Gastroesophageal sphincter (tissue), 4 donors: ENCODE results near the gene GPR84. TPM values are rescaled to one million over a fixed set of nuclear protein-coding genes. Genes with fewer than 3 reads are reported as not detected.

Source experiments
- ATAC-seq: fragments of 150-250 bp; one replicate; pipeline ENCODE4 v1.9.1; 2016; ENCODE audit warnings: mild to moderate bottlenecking, moderate library complexity
- H3K27ac ChIP-seq, 4 donors: fragments of 200-600 bp; sonication (generic) in 3 of 4; 1 replicate in 3 of 4; 2 replicates in 1 of 4; pipeline ENCODE4 v1.5.1; 2016 to 2019
- H3K27me3 ChIP-seq: fragments of 200-600 bp; sonication (generic); one replicate; pipeline ENCODE4 v1.5.1; 2019
- H3K36me3 ChIP-seq, 2 donors: fragments of 200-600 bp; sonication (generic); one replicate each; pipeline ENCODE4 v1.5.1; 2019; ENCODE audit warnings: control low read depth in 1 of 2
- H3K4me1 ChIP-seq, 3 donors: fragments of 200-600 bp; sonication (generic); 1 replicate in 2 of 3; 2 replicates in 1 of 3; pipeline ENCODE4 v1.5.1; 2016 to 2019; ENCODE audit warnings: control low read depth in 2 of 3
- H3K4me3 ChIP-seq, 2 donors: fragments of 200-600 bp; sonication (generic); one replicate each; pipeline ENCODE4 v1.5.1; 2019; ENCODE audit warnings: mild to moderate bottlenecking in 1 of 2, moderate library complexity in 1 of 2
- H3K9me3 ChIP-seq, 3 donors: fragments of 200-600 bp; sonication (generic); one replicate each; pipeline ENCODE4 v1.5.1; 2017 to 2019; ENCODE audit warnings: control low read depth in 2 of 3
- CTCF ChIP-seq, 4 experiments: fragments of 200-600 bp in 2 of 4; fragments of 450-650 bp in 2 of 4; sonication (generic) in 1 of 4; IDR thresholded peaks; one replicate each; pipeline ENCODE4 v1.5.1; 2017 to 2019; ENCODE audit warnings: antibody characterized with exemption in 4 of 4, mild to moderate bottlenecking in 2 of 4, moderate library complexity in 2 of 4
- EP300 ChIP-seq: sonication (generic); formaldehyde crosslinking; IDR thresholded peaks from one replicate; pipeline ENCODE4 v1.6.1; 2017; ENCODE audit warnings: antibody characterized with exemption, mild to moderate bottlenecking
- POLR2A ChIP-seq, 2 donors: fragments of 450-650 bp; IDR thresholded peaks; one replicate each; pipeline ENCODE4 v1.6.1; 2017; ENCODE audit warnings: antibody characterized with exemption in 2 of 2, mild to moderate bottlenecking in 2 of 2, moderate library complexity in 1 of 2
- POLR2AphosphoS5 ChIP-seq: sonication (generic); formaldehyde crosslinking; IDR thresholded peaks from one replicate; pipeline ENCODE4 v1.6.1; 2017; ENCODE audit warnings: antibody characterized with exemption
- WGBS, 2 donors: methylation state at CpG; one replicate each; pipeline ENCODE4 v1.1.5; 2018; ENCODE audit warnings: low coverage in 1 of 2; 5-methylcytosine and 5-hydroxymethylcytosine counted together
- total RNA-seq, 4 donors: library from RNA; depleted of rRNA; stranded (reverse); fragments of >200 nt; gene quantifications; one replicate each; pipeline ENCODE4 v1.1.0, GENCODE V29; 2016

The GPR84 gene
- total RNA-seq, 4 donors from 2014 or later, result 0.54 TPM; not detected in 3

GRCh38 chr12:54352891-54353874 is 11.1 kb downstream of the GPR84 start:
- whole genome bisulfite sequencing, 2 donors, result 14% methylated on average over 1 of the region's 1 CpG; no CpG with 5 or more reads in 1 of the 2 donors
- Histone ChIP-seq H3K4me1 (peaks cover 4 to 68% (median 20%) of the 10 kb centered on the region in 3 donors), H3K27ac (peak overlapping the region; percentile 40 to 83 (median 80)), H3K4me3 (no peak overlapping the region), H3K36me3 (peaks cover 4 to 33% of the 10 kb centered on the region in 2 donors), H3K9me3 (no peaks in the 10 kb centered on the region), H3K27me3 (no peaks in the 10 kb centered on the region)
- TF ChIP-seq EP300, result no peak
- ATAC-seq, result peak; percentile 65

- H3K27ac ChIP-seq, result peak overlapping the region; percentile 40 to 83 (median 80)
- ATAC-seq, result peak; percentile 39
- WGBS, 2 donors, result 12 to 20% methylated on average over 6 to 9 of the region's 21 CpGs
These were observed 12.2 kb downstream of the GPR84 start for GRCh38 chr12:54352022-54352531.

GRCh38 chr12:54351341-54351740 is 12.9 kb downstream of the GPR84 start:
- no peak for ATAC-seq
- Histone ChIP-seq H3K27me3 (no peaks in the 10 kb centered on the region), H3K27ac (peak overlapping the region in 3 of 4 donors; percentile 80 to 83 (median 81)), H3K9me3 (no peaks in the 10 kb centered on the region), H3K4me3 (no peak overlapping the region), H3K4me1 (peaks cover 4 to 50% (median 19%) of the 10 kb centered on the region in 3 donors), H3K36me3 (peaks cover 4 to 51% of the 10 kb centered on the region in 2 donors)
- 49 to 53% methylated on average over 3 to 4 of the region's 4 CpGs for WGBS, 2 donors
- TF ChIP-seq EP300, result no peak
- TF ChIP-seq CTCF (IDR thresholded peaks at IDR 0.05), result no peak
- TF ChIP-seq POLR2AphosphoS5, result no peak
- TF ChIP-seq POLR2A (IDR thresholded peaks at IDR 0.05), result no peak

More at GRCh38 chr12:54352022-54352531, 12.2 kb downstream of the GPR84 start:
- Histone ChIP-seq H3K4me1 (peaks cover 4 to 57% (median 19%) of the 10 kb centered on the region in 3 donors), H3K36me3 (peaks cover 4 to 44% of the 10 kb centered on the region in 2 donors), H3K9me3 (no peaks in the 10 kb centered on the region), H3K27me3 (no peaks in the 10 kb centered on the region), H3K4me3 (peak overlapping the region in 1 of 2 donors; percentile 33)
- no peak for TF ChIP-seq POLR2A (IDR thresholded peaks at IDR 0.05)
- peak; percentile 67 for TF ChIP-seq POLR2AphosphoS5

- TF ChIP-seq CTCF (IDR thresholded peaks at IDR 0.05) (no peak), POLR2AphosphoS5 (no peak), POLR2A (IDR thresholded peaks at IDR 0.05) (no peak), EP300 (no peak)
- Histone ChIP-seq H3K27ac (peak overlapping the region in 3 of 4 donors; percentile 80 to 83 (median 81)), H3K9me3 (no peaks in the 10 kb centered on the region), H3K36me3 (peaks cover 4 to 57% of the 10 kb centered on the region in 2 donors), H3K4me1 (peaks cover 4 to 44% (median 19%) of the 10 kb centered on the region in 3 donors), H3K4me3 (no peak overlapping the region), H3K27me3 (no peaks in the 10 kb centered on the region)
- no peak for ATAC-seq
- WGBS, 2 donors, result 30 to 32% methylated on average over 3 of the region's 3 CpGs
These were observed 13.5 kb downstream of the GPR84 start for GRCh38 chr12:54350743-54351142.

- no peaks in the 10 kb centered on the region for H3K9me3 ChIP-seq
- H3K4me3 ChIP-seq, result no peak overlapping the region
- H3K4me1 ChIP-seq, result peaks cover 4 to 38% (median 19%) of the 10 kb centered on the region in 3 donors
- peaks cover 4 to 68% of the 10 kb centered on the region in 2 donors for H3K36me3 ChIP-seq
- no peak for TF ChIP-seq POLR2AphosphoS5
- no peak for TF ChIP-seq EP300
- TF ChIP-seq POLR2A (IDR thresholded peaks at IDR 0.05), result no peak
- no peak for TF ChIP-seq CTCF (IDR thresholded peaks at IDR 0.05)
- no peaks in the 10 kb centered on the region for H3K27me3 ChIP-seq
- H3K27ac ChIP-seq, result no peak overlapping the region
- no peak for ATAC-seq
These were observed 14.6 kb downstream of the GPR84 start for GRCh38 chr12:54349679-54350078.
